ENCODE results near the gene DPY19L1.

GRCh38 chr7:34889951-34890350 lies 147.3 kb downstream of the DPY19L1 start:
- TF ChIP-seq CTCF (IDR thresholded peaks at IDR 0.05; ENCODE audit: low read depth, low read length, poor library complexity, severe bottlenecking) (no peak), EZH2phosphoT487 (IDR thresholded peaks at IDR 0.05; ENCODE audit: borderline replicate concordance, low read length) (no peak)
